HepG2 (cell line): ENCODE data around the gene SLC25A11. TPM values are rescaled to one million over a fixed set of nuclear protein-coding genes. Genes with fewer than 3 reads are reported as not detected.

Source experiments
- BATF2 ChIP-seq: sonication (generic); formaldehyde crosslinking; IDR thresholded peaks from 2 replicates; pipeline ENCODE4 v1.8.0; 2022; ENCODE audit warnings: mild to moderate bottlenecking, missing genetic modification reagents, moderate library complexity
- HOXA3 ChIP-seq: sonication (generic); formaldehyde crosslinking; IDR thresholded peaks from 2 replicates; pipeline ENCODE4 v1.5.0; 2020; ENCODE audit warnings: missing genetic modification reagents
- ISL2 ChIP-seq: sonication (generic); formaldehyde crosslinking; IDR thresholded peaks from 2 replicates; pipeline ENCODE4 v1.5.0; 2020; ENCODE audit warnings: missing genetic modification reagents
- KDM4B ChIP-seq: sonication (generic); formaldehyde crosslinking; IDR thresholded peaks from 2 replicates; pipeline ENCODE4 v1.4.0; 2020; ENCODE audit warnings: missing genetic modification reagents
- KLF15 ChIP-seq: sonication (generic); formaldehyde crosslinking; IDR thresholded peaks from 2 replicates; pipeline ENCODE4 v1.8.1; 2023; ENCODE audit warnings: borderline replicate concordance, mild to moderate bottlenecking, inconsistent platforms, missing genetic modification reagents, mixed read lengths
- MAFG ChIP-seq: sonication (generic); formaldehyde crosslinking; IDR thresholded peaks from 2 replicates; pipeline ENCODE4 v1.5.1; 2020; ENCODE audit warnings: mild to moderate bottlenecking, missing genetic modification reagents
- MEF2D ChIP-seq: sonication (generic); formaldehyde crosslinking; IDR thresholded peaks from 2 replicates; pipeline ENCODE4 v1.5.1; 2020; ENCODE audit warnings: mild to moderate bottlenecking, missing genetic modification reagents
- REPIN1 ChIP-seq: sonication (generic); formaldehyde crosslinking; IDR thresholded peaks from 2 replicates; pipeline ENCODE4 v1.8.0; 2022; ENCODE audit warnings: missing genetic modification reagents, low read depth, mild to moderate bottlenecking, borderline replicate concordance
- THAP8 ChIP-seq: sonication (generic); formaldehyde crosslinking; IDR thresholded peaks from 2 replicates; pipeline ENCODE4 v1.5.1; 2020; ENCODE audit warnings: missing genetic modification reagents, mild to moderate bottlenecking, borderline replicate concordance
- ZNF3 ChIP-seq: IDR thresholded peaks from 2 replicates; pipeline ENCODE4 v1.7.0; 2017; ENCODE audit warnings: inconsistent platforms
- ZNF430 ChIP-seq: sonication (generic); formaldehyde crosslinking; IDR thresholded peaks from 2 replicates; pipeline ENCODE4 v1.9.0; 2021; ENCODE audit warnings: mild to moderate bottlenecking, missing genetic modification reagents
- ZNF446 ChIP-seq: sonication (generic); formaldehyde crosslinking; IDR thresholded peaks from 2 replicates; pipeline ENCODE4 v1.5.0; 2020; ENCODE audit warnings: mild to moderate bottlenecking, missing genetic modification reagents
- ZNF562 ChIP-seq: sonication (generic); formaldehyde crosslinking; IDR thresholded peaks from 2 replicates; pipeline ENCODE4 v1.8.0; 2022; ENCODE audit warnings: missing genetic modification reagents, borderline replicate concordance
- ZNF574 ChIP-seq: sonication (generic); formaldehyde crosslinking; IDR thresholded peaks from 2 replicates; pipeline ENCODE4 v1.4.0; 2020; ENCODE audit warnings: missing genetic modification reagents
- ZNF605 ChIP-seq: sonication (generic); formaldehyde crosslinking; IDR thresholded peaks from 2 replicates; pipeline ENCODE4 v1.8.0; 2022; ENCODE audit warnings: mild to moderate bottlenecking, missing genetic modification reagents
- ZNF652 ChIP-seq: IDR thresholded peaks from 2 replicates; pipeline ENCODE4 v1.6.1; 2016; ENCODE audit warnings: low read depth, borderline replicate concordance
- ZNF687 ChIP-seq: sonication (generic); formaldehyde crosslinking; IDR thresholded peaks from 2 replicates; pipeline ENCODE4 v1.5.1; 2020; ENCODE audit warnings: mild to moderate bottlenecking, missing genetic modification reagents, moderate library complexity
- ZNF766 ChIP-seq: sonication (generic); formaldehyde crosslinking; IDR thresholded peaks from 2 replicates; pipeline ENCODE4 v1.5.0; 2020; ENCODE audit warnings: missing genetic modification reagents, borderline replicate concordance
- polyA plus RNA-seq, 8 experiments: library from polyadenylated mRNA; depleted of rRNA in 3 of 8; stranded (reverse) in 7 of 8; unstranded in 1 of 8; fragments of >200 nt; fragmentation: Illumina TruSeq in 4 of 8; extraction: Trizol in 4 of 8; gene quantifications; 2 replicates each; pipeline versions ENCODE4 v1.2.1 to v1.2.3, GENCODE V29; 2011 to 2016; ENCODE audit warnings: low read depth in 4 of 8, missing spikeins in 1 of 8, mixed read lengths in 1 of 8; ENCODE audit not compliant: insufficient read depth in 1 of 8
- total RNA-seq, 5 experiments: library from RNA; depleted of rRNA; stranded (reverse); fragments of >200 nt; fragmentation: Illumina TruSeq; extraction: Trizol; gene quantifications; 2 replicates each; pipeline ENCODE4 v1.2.3, GENCODE V29; 2016; ENCODE audit warnings: low read depth in 1 of 5
- TF ChIP-seq, protein P1 (sequence below): sonication (generic); formaldehyde crosslinking; IDR thresholded peaks from 2 replicates; pipeline ENCODE4 v1.8.0; 2022; ENCODE audit warnings: missing genetic modification reagents, mild to moderate bottlenecking, inconsistent platforms, borderline replicate concordance

SLC25A11 gene
- total and polyA plus RNA-seq, 2 of the 13 experiments (the other 11 are each of a cell fraction or from before 2014, with no cell fraction given) = 35.4 to 47.2 TPM

DNA sequence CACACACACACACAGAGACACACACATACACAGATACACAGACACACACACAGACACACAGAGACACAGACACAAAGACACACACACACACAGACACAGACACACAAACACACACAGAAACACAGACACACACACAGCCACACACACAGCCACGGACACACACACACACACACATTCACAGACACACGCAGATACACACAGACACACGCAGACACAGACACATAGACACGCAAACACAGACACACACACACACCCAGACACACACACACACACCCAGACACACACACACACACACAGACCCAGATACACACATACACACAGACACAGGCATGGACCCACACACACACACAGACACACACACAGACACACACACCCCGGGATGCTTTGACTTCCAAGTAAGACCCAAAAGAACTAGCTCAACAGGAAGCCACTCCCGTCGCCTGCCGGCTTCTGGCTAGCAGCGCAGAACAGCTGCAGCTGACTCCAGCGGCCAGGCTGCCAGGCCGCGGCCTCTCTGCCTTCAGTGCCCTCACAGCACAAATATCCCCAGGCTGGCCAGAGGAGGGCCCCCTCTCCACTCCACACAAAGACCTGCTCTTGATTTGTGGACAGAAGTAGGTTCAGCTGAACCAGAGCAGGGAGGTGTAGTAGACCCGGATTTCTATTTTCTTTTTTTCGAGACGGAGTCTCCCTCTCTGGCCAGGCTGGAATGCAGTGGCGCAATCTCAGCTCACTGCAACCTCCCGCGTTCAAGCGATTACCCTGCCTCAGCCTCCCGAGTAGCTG, 30.9 kb downstream of the SLC25A11 start (continued):
- TF ChIP-seq ZNF574 = peak; percentile 55; the same call in 1 of the 2 replicates
- 0 out of 2 replicates have a peak, but pooled peaks have one; percentile 15 for TF ChIP-seq MEF2D
- no peak for TF ChIP-seq ZNF562
- TF ChIP-seq KDM4B = peak; percentile 36; the same call in 1 of the 2 replicates
- TF ChIP-seq, protein P1, sequence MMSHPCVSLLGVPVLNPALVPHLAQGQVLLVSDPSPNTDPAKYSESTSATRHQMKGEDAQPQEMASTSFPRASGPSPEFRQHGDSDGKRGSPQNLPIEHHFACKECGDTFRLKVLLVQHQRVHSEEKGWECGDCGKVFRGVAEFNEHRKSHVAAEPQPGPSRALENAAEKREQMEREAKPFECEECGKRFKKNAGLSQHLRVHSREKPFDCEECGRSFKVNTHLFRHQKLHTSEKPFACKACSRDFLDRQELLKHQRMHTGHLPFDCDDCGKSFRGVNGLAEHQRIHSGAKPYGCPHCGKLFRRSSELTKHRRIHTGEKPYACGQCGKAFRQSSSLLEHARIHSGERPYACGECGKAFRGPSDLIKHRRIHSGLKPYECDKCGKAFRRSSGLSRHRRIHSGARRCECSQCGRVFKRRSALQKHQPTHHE (CRISPR knock-in tag) = no peak
- TF ChIP-seq MAFG (CRISPR knock-in tag) = no peak
- peak; percentile 27; the same call in 1 of the 2 replicates for TF ChIP-seq ISL2 (CRISPR knock-in tag)
- 0 out of 2 replicates have a peak, but pooled peaks have one; percentile 19 for TF ChIP-seq ZNF430 (CRISPR knock-in tag)
- TF ChIP-seq THAP8 (CRISPR knock-in tag) = 0 out of 2 replicates have a peak, but pooled peaks have one; percentile 74
- 0 out of 2 replicates have a peak, but pooled peaks have one; percentile 40 for TF ChIP-seq BATF2 (CRISPR knock-in tag)
- TF ChIP-seq KLF15 (CRISPR knock-in tag) = no peak
- 0 out of 2 replicates have a peak, but pooled peaks have one; percentile 30 for TF ChIP-seq ZNF605 (CRISPR knock-in tag)
- 0 out of 2 replicates have a peak, but pooled peaks have one; percentile 7 for TF ChIP-seq REPIN1 (CRISPR knock-in tag)
- TF ChIP-seq ZNF652 (CRISPR knock-in tag) = peak; percentile 38; the same call in 1 of the 2 replicates
- TF ChIP-seq HOXA3 = peak; percentile 27; the same call in 1 of the 2 replicates
- 0 out of 2 replicates have a peak, but pooled peaks have one; percentile 28 for TF ChIP-seq ZNF766 (CRISPR knock-in tag)
- no peak for TF ChIP-seq ZNF446 (CRISPR knock-in tag)
- TF ChIP-seq ZNF687 (CRISPR knock-in tag) = peak; percentile 49
- TF ChIP-seq ZNF3 = peak; percentile 82
